Heart left ventricle (tissue), 16 donors: ENCODE data around the gene EIF1B. TPM values are rescaled to one million over a fixed set of nuclear protein-coding genes. Genes with fewer than 3 reads are reported as not detected.
A peak's percentile ranks its signal among the peaks of the same experiment; 100 is the strongest.

Source experiments
- ATAC-seq, 4 donors: fragments of 200-7000 bp; cut with Tn5 transposase; one replicate each; pipeline ENCODE4 v1.9.1; 2020 to 2022; ENCODE audit warnings: moderate library complexity in 4 of 4, mild to moderate bottlenecking in 3 of 4, moderate number of reproducible peaks in 1 of 4
- DNase-seq, 5 donors: peaks; one replicate each; pipeline ENCODE4 v3.0.0-alpha.2; 2020
- H3K27ac ChIP-seq, 12 donors: fragments of 200-600 bp; sonication (generic) in 4 of 12; one replicate each; pipeline versions ENCODE4 v1.5.0 to v1.8.0; 2016 to 2022; ENCODE audit warnings: mild to moderate bottlenecking in 2 of 12
- H3K27me3 ChIP-seq, 9 donors: fragments of 200-600 bp; sonication (generic) in 2 of 9; one replicate each; pipeline versions ENCODE4 v1.5.1 to v1.8.0; 2016 to 2022; ENCODE audit warnings: mild to moderate bottlenecking in 3 of 9
- H3K36me3 ChIP-seq, 9 donors: fragments of 200-600 bp; sonication (generic) in 2 of 9; one replicate each; pipeline versions ENCODE4 v1.5.0 to v1.8.0; 2018 to 2022; ENCODE audit warnings: mild to moderate bottlenecking in 2 of 9
- H3K4me1 ChIP-seq, 12 donors: fragments of 200-600 bp; sonication (generic) in 4 of 12; one replicate each; pipeline versions ENCODE4 v1.5.0 to v1.8.0; 2016 to 2022; ENCODE audit warnings: mild to moderate bottlenecking in 3 of 12
- H3K4me3 ChIP-seq, 12 donors: fragments of 200-600 bp; sonication (generic) in 4 of 12; one replicate each; pipeline versions ENCODE4 v1.5.0 to v1.8.0; 2017 to 2022; ENCODE audit warnings: mild to moderate bottlenecking in 9 of 12, moderate library complexity in 4 of 12
- H3K9me3 ChIP-seq, 12 donors: fragments of 200-600 bp; sonication (generic) in 4 of 12; one replicate each; pipeline versions ENCODE4 v1.5.0 to v1.8.0; 2016 to 2022; ENCODE audit warnings: mild to moderate bottlenecking in 1 of 12
- CTCF ChIP-seq, 12 donors: fragments of 200-600 bp; sonication (generic) in 4 of 12; IDR thresholded peaks; one replicate each; pipeline versions ENCODE4 v1.5.0 to v1.8.0; 2018 to 2022; ENCODE audit warnings: antibody characterized with exemption in 12 of 12, mild to moderate bottlenecking in 5 of 12
- POLR2A ChIP-seq, 2 donors: fragments of 450-650 bp; IDR thresholded peaks; one replicate each; pipeline ENCODE4 v1.6.1; 2017; ENCODE audit warnings: antibody characterized with exemption in 2 of 2, mild to moderate bottlenecking in 2 of 2, moderate library complexity in 2 of 2
- WGBS, 4 donors: extraction: QIAGEN DNeasy Blood & Tissue Kit in 2 of 4; methylation state at CpG; one replicate each; pipeline versions ENCODE4 v1.1.5 to v1.1.7; 2013 to 2018; 5-methylcytosine and 5-hydroxymethylcytosine counted together
- intact Hi-C, 10 donors: fragments of 100-400 bp; cut with DNase I; formaldehyde crosslinking; loops; one replicate each; pipeline versions ENCODE4 v1.11.1 to v1.14.2; 2022
- polyA plus RNA-seq, 2 donors: library from polyadenylated mRNA; stranded (reverse); fragments of 200-250 nt; gene quantifications; one replicate each; pipeline ENCODE4 v1.2.3, GENCODE V29; 2013
- total RNA-seq, 9 donors: library from RNA; depleted of rRNA in 2 of 9; stranded (reverse); fragments of >200 nt in 2 of 9; fragmentation: NEBNext Ultra II Directional in 3 of 9; extraction: Animal tissue kit (Norgen Biotek cat#: 25700) in 3 of 9; gene quantifications; one replicate each; pipeline versions ENCODE4 v1.1.0 to v1.2.4, GENCODE V29; 2016 to 2023
- donor health status: ischemic (EF 13 %, LVEDD 7.1; RV severe dilation, severe dysfunction).
- donor health status: healthy with polysubstance abuse.
- donor health status: DM: no; HTN: yes; CAD: no.
- donor health status: DM: no; HTN: no; CAD: no.
- donor health status: ischemic (EF 25% LVEDD 6.9; RV normal size, moderate dysfunction).
- donor health status: ischemic (EF 25% LVEDD 5.7; RV mildly dilated, moderate dysfunction).
- donor health status: healthy.
- donor health status: DM: yes; HTN: yes; CAD: no.
- donor health status: ischemic (EF 35%, LVEDD 5.7; RV mildly dilated, moderate dysfunction).
- donor health status: nonischemic (EF 11% LVEDD 7.7; RV severe dilation, severe dysfunction).
- donor health status: DM: yes; HTN: yes; CAD: no.
- donor health status: PGD.
- donor health status: ischemic (EF 29% LVEDD 5.4; RV normal size, mild dysfunction).
- donor health status: nonischemic (EF 23%, LVEDD 6.1; RV moderate dilation, normal function).

The EIF1B gene
- total and polyA plus RNA-seq, 11 donors: 64.0 to 590 (median 289) TPM

GRCh38 chr3:40287248-40287647, 22.3 kb upstream of the EIF1B start:
- Histone ChIP-seq H3K4me1 (peaks cover 0 to 31% (median 6%) of the 10 kb centered on the region in 12 donors), H3K27me3 (no peaks in the 10 kb centered on the region), H3K9me3 (peaks cover 0 to 20% (median 0%) of the 10 kb centered on the region in 12 donors), H3K36me3 (no peaks in the 10 kb centered on the region), H3K4me3 (no peak overlapping the region), H3K27ac (no peak overlapping the region)
- intact Hi-C loops: no loop called here
- 75 to 84% (median 81%) methylated on average over 2 of the region's 2 CpGs for WGBS, 4 donors
- DNase-seq (no peak), ATAC-seq (no peak)
- no peak for TF ChIP-seq CTCF (IDR thresholded peaks at IDR 0.05)
- TF ChIP-seq POLR2A (IDR thresholded peaks at IDR 0.05): no peak

DNA sequence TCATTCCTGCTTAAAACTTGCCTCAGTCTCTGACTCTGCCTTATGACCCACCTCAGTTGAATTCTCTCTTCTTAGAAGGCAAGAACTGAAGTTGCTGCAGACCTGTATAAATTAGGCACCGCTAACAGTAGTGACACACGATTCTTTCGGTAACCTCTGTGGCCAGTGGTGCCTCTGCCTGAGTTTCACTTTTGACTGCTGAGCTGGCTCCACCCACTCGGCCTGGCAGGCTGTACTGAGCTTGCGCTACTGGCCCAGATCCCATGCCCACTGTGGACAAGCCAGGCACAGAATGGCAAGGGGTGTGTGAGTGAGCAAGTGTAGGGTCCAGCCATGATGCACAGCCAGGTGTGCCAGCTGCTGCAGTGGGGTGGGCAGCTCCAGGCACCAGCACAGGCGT, 19.1 kb upstream of the EIF1B start:
- Histone ChIP-seq H3K36me3 (peaks cover 0 to 8% (median 0%) of the 10 kb centered on the region in 9 donors), H3K27ac (peak overlapping the region in 11 of 12 donors; percentile 40 to 85 (median 79)), H3K27me3 (no peaks in the 10 kb centered on the region), H3K4me3 (peak overlapping the region in 4 of 12 donors; percentile 15 to 17 (median 16)), H3K9me3 (no peaks in the 10 kb centered on the region), H3K4me1 (peaks cover 0 to 41% (median 7%) of the 10 kb centered on the region in 12 donors)
- peak; percentile 47 to 82 (median 69) for DNase-seq
- WGBS, 4 donors: 78 to 85% (median 82%) methylated on average over 6 of the region's 6 CpGs
- peak; percentile 68 to 86 (median 84) for ATAC-seq
- intact Hi-C loops: loop anchor here in 3 of 10 donors (5.0 kb wide), 1 partner anchor 43 kb away; no protein-coding TSS in a partner anchor
- no peak for TF ChIP-seq CTCF (IDR thresholded peaks at IDR 0.05)
- peak in 1 of 2 donors; percentile 20 for TF ChIP-seq POLR2A (IDR thresholded peaks at IDR 0.05)

DNA sequence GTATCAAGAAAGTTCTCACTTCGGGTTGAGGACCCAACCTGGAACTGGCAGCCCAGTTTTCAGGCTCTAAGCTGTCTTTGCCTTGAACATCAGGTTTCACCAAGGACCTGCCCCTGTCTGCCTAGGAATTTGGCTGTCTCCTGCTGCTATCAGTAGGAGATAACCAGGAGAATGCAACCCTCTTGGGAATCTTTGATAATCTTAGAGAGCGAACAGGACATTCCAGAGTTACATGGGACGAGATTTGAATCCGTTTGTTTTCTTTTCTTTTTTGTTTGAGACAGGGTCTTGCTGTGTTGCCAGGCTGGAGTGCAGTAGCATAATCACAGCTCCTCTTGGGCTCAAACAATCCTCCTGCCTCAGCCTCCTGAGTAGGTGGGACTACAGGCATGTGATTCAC, 18.0 kb upstream of the EIF1B start:
- intact Hi-C loops: loop anchor here in 3 of 10 donors (5.0 kb wide), 1 partner anchor 44 kb away; no protein-coding TSS in a partner anchor

More for the DNA sequence above, 18.0 kb upstream of the EIF1B start:
- Histone ChIP-seq H3K27ac (peak overlapping the region; percentile 40 to 85 (median 79)), H3K36me3 (peaks cover 0 to 8% (median 0%) of the 10 kb centered on the region in 9 donors), H3K27me3 (no peaks in the 10 kb centered on the region), H3K9me3 (no peaks in the 10 kb centered on the region), H3K4me3 (no peak overlapping the region), H3K4me1 (peaks cover 0 to 41% (median 7%) of the 10 kb centered on the region in 12 donors)
- ATAC-seq (no peak), DNase-seq (no peak)
- WGBS, 4 donors: 35 to 54% (median 46%) methylated on average over 3 to 4 of the region's 4 CpGs
- no peak for TF ChIP-seq POLR2A (IDR thresholded peaks at IDR 0.05)
- TF ChIP-seq CTCF (IDR thresholded peaks at IDR 0.05): no peak
